ENCODE measurements around the gene PAFAH1B1.

The PAFAH1B1 gene

GRCh38 chr17:2724784-2725164, 131.3 kb downstream of the PAFAH1B1 start:
- no peak; the same call in 1 of the 2 replicates for TF ChIP-seq CTCF (IDR thresholded peaks at IDR 0.05; ENCODE audit: low read depth, low read length)
- no peak for DNase-seq (ENCODE audit: extremely low read depth, low read depth)

DNA sequence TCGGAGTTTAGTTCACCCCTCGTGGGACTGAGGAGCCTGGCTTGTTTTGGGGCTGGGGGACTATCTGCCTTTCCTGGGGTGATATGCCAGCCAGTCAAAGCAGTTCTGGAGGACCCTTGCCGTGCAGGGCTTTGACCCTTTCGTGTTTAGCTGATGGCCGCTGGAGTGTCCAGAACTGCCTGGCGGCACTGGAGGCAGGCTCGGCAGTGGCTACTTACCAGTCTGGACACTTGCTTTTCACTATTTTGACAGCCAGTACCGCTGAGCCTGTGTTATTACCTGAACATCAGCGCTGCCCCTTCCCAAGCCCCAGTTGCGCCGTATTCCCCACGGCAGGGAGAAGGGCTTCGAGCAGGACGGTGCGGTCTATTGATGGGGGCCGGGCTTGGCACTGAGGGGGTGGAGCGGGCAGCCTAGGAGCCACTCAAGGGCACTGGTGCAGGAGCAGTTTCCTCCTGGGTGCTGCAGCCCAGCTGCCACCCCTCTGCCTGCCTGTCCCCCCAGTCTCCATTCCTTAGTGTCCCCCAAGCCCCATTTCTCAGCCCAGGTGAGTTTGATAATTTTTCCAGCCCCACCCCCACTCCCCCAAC, 137.4 kb downstream of the PAFAH1B1 start:
- DNase-seq (ENCODE audit: extremely low read depth, low read depth) = no peak
- no peak for TF ChIP-seq CTCF (IDR thresholded peaks at IDR 0.05; ENCODE audit: low read depth, low read length)

DNA sequence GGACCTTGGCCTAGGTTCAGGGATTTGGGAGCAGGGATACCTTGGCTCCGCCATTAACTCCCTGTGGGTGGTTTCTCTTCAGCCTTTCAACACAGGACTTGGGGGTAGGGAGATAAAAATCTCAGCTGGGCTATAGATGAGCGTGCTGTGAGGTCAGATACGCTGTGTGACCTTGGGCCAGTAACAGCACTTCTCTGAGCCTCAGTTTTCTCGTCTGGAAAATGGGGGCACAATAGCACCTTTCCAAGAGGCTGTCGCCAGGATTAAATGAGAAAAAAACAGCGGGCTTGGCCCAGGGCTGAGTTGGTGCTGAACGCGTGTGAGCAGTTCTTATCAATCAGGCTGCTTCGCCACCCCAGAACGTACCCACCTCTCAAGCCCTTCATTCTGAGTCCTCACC, 138.4 kb downstream of the PAFAH1B1 start:
- no peak for DNase-seq (ENCODE audit: extremely low read depth, low read depth)
- TF ChIP-seq CTCF (IDR thresholded peaks at IDR 0.05; ENCODE audit: low read depth, low read length) = no peak

DNA sequence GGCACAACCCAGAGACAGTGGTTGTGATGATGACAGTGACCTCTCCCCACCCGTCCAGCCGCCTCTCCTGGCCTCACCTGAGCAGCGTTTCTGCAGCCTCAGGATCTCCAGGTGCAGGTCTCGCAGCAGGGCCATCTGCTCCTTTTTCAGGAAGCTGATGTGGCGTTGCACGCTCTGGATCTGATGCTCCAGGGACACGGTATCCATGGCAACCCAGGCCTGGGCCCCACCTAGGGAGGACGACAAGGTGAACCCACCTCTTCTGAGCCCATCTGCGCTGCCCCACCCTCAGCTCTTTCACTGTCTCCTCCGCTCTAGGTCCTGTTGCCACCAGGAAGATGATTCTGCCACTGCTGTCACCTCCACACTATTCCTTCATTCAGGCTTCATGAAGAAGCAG, 141.5 kb downstream of the PAFAH1B1 start:
- no peak for DNase-seq (ENCODE audit: extremely low read depth, low read depth)
- no peak for TF ChIP-seq CTCF (IDR thresholded peaks at IDR 0.05; ENCODE audit: low read depth, low read length)
